Keratinocyte (primary cell): ENCODE measurements around the gene ANO7. TPM values are rescaled to one million over a fixed set of nuclear protein-coding genes. Genes with fewer than 3 reads are reported as not detected.

ENCODE experiments used
- DNase-seq: peaks from one replicate; pipeline ENCODE4 v3.0.0-alpha.2; 2011; ENCODE audit warnings: low read depth, missing footprints, low spot score
- FAIRE-seq: peaks from 2 replicates; lab custom pipeline; 2011; peaks lifted over from hg19 to GRCh38; lab: Jason Lieb, UNC
- H2AFZ ChIP-seq: 2 replicates; pipeline ENCODE4 v1.6.0; 2012; ENCODE audit warnings: low read length, control low read depth, inconsistent platforms; ENCODE audit not compliant: control insufficient read depth
- H3K27ac ChIP-seq: 2 replicates; pipeline ENCODE4 v1.5.1; 2011; ENCODE audit warnings: low read length; ENCODE audit not compliant: control insufficient read depth, insufficient read depth
- H3K27me3 ChIP-seq: 3 replicates; pipeline ENCODE4 v1.6.0; 2011; ENCODE audit warnings: low read length; ENCODE audit not compliant: control insufficient read depth, insufficient read depth; ENCODE audit errors: extremely low read depth
- H3K36me3 ChIP-seq, 2 experiments: 2 replicates in 1 of 2; 3 replicates in 1 of 2; pipeline ENCODE4 v1.5.1; 2011; ENCODE audit warnings: low read length in 2 of 2, mild to moderate bottlenecking in 1 of 2; ENCODE audit not compliant: control insufficient read depth in 2 of 2, insufficient read depth in 2 of 2; ENCODE audit errors: extremely low read depth in 1 of 2
- H3K4me1 ChIP-seq: 3 replicates; pipeline ENCODE4 v1.5.1; 2011; ENCODE audit warnings: low read length; ENCODE audit not compliant: control insufficient read depth, insufficient read depth; ENCODE audit errors: extremely low read depth
- H3K4me2 ChIP-seq: 3 replicates; pipeline ENCODE4 v1.6.0; 2011; ENCODE audit warnings: low read depth, low read length; ENCODE audit not compliant: control insufficient read depth, insufficient read depth; ENCODE audit errors: extremely low read depth
- H3K4me3 ChIP-seq, 3 experiments: fragments of 200-600 bp in 1 of 3; sonication (generic) in 1 of 3; 2 replicates in 2 of 3; 3 replicates in 1 of 3; pipeline ENCODE4 v1.5.1; 2011 to 2016; ENCODE audit warnings: low read length in 3 of 3, mild to moderate bottlenecking in 3 of 3, control low read depth in 2 of 3, inconsistent platforms in 1 of 3, low read depth in 1 of 3, mixed read lengths in 1 of 3, mixed run types in 1 of 3, moderate library complexity in 1 of 3; ENCODE audit not compliant: control insufficient read depth in 2 of 3, insufficient read depth in 2 of 3; ENCODE audit errors: extremely low read depth in 1 of 3
- H3K79me2 ChIP-seq: 2 replicates; pipeline ENCODE4 v1.6.0; 2012; ENCODE audit warnings: low read length; ENCODE audit not compliant: control insufficient read depth, insufficient read depth
- H3K9ac ChIP-seq: 3 replicates; pipeline ENCODE4 v1.6.0; 2011; ENCODE audit warnings: low read length; ENCODE audit not compliant: control insufficient read depth, insufficient read depth; ENCODE audit errors: extremely low read depth
- H3K9me1 ChIP-seq: 3 replicates; pipeline ENCODE4 v1.6.0; 2011; ENCODE audit warnings: low read length; ENCODE audit not compliant: control insufficient read depth, insufficient read depth; ENCODE audit errors: extremely low read depth
- H3K9me3 ChIP-seq: 2 replicates; pipeline ENCODE4 v1.5.1; 2012; ENCODE audit warnings: low read depth, low read length; ENCODE audit not compliant: control insufficient read depth
- H4K20me1 ChIP-seq: 3 replicates; pipeline ENCODE4 v1.6.0; 2011; ENCODE audit warnings: low read length; ENCODE audit not compliant: control insufficient read depth, insufficient read depth; ENCODE audit errors: extremely low read depth
- EZH2 ChIP-seq: IDR thresholded peaks from one replicate; pipeline ENCODE4 v1.6.1; 2012; ENCODE audit warnings: inconsistent platforms, mild to moderate bottlenecking, low read length, moderate library complexity
- dilution Hi-C: fragments of 300-500 bp; cut with MboI; formaldehyde crosslinking; loops from one replicate; pipeline ENCODE4 v1.7.0; 2020; ENCODE audit warnings: low sequenced_read_pairs; ENCODE audit not compliant: extremely low pct_ligation_motif_present
- polyA plus RNA-seq, 5 experiments: library from polyadenylated mRNA; depleted of rRNA in 3 of 5; stranded (reverse) in 3 of 5; stranded (forward) in 1 of 5; unstranded in 1 of 5; fragments of >200 nt; gene quantifications; 1 replicate in 1 of 5; 2 replicates in 3 of 5; 3 replicates in 1 of 5; pipeline versions ENCODE4 v1.2.1 to v1.2.3, GENCODE V29; 2011 to 2012; ENCODE audit warnings: missing spikeins in 2 of 5, low read depth in 1 of 5, low replicate concordance in 1 of 5
- TF ChIP-seq, protein P1 (sequence below), 3 experiments: IDR thresholded peaks in 1 of 3; conservative IDR thresholded peaks in 1 of 3; optimal IDR thresholded peaks in 1 of 3; 2 replicates in 2 of 3; 3 replicates in 1 of 3; pipeline versions ENCODE3 to v1.5.1; 2011; ENCODE audit warnings: low read length in 3 of 3, mild to moderate bottlenecking in 3 of 3, moderate library complexity in 2 of 3, control low read depth in 1 of 3, inconsistent platforms in 1 of 3; ENCODE audit not compliant: insufficient read depth in 2 of 3; ENCODE audit errors: extremely low read depth in 1 of 3

Gene ANO7
- polyA plus RNA-seq, 1 donor (not counting 4 experiments of a cell fraction or from before 2014, with no cell fraction given), result 0.14 TPM

DNA sequence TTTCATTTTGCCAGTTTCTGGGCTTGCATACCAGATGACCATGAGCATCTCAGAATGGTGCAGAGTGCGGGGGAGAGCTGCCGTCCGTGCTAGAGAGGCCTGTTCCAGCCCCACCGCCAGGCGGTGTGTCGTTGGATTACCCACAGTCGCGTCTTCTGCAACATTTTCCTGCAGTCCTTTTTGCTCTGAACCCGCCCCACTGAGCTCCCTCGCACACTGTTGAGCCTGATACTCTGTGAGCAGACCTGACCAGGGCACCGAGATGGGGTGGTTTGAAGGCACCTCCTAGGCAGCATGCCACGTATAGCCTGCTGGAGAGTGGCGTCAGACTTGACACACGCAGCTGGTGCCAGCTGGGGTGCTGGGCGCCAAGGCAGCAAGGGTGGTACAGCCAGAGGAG, 20.1 kb upstream of the ANO7 start:
- Histone ChIP-seq H3K4me1 (no peaks in the 10 kb centered on the region), H4K20me1 (peaks cover 3% of the 10 kb centered on the region), H3K36me3 (peaks cover 32 to 43% of the 10 kb centered on the region in 2 experiments), H3K9ac (no peak overlapping the region), H3K27me3 (no peaks in the 10 kb centered on the region), H3K4me3 (no peak overlapping the region), H3K27ac (no peak overlapping the region), H3K9me3 (peaks cover 2% of the 10 kb centered on the region), H3K79me2 (no peaks in the 10 kb centered on the region), H2AFZ (no peak overlapping the region), H3K4me2 (no peak overlapping the region), H3K9me1 (no peaks in the 10 kb centered on the region)
- dilution Hi-C loops, result no loop called here
- DNase-seq, result no peak
- no peak for FAIRE-seq
- TF ChIP-seq EZH2, result no peak
- TF ChIP-seq, protein P1, sequence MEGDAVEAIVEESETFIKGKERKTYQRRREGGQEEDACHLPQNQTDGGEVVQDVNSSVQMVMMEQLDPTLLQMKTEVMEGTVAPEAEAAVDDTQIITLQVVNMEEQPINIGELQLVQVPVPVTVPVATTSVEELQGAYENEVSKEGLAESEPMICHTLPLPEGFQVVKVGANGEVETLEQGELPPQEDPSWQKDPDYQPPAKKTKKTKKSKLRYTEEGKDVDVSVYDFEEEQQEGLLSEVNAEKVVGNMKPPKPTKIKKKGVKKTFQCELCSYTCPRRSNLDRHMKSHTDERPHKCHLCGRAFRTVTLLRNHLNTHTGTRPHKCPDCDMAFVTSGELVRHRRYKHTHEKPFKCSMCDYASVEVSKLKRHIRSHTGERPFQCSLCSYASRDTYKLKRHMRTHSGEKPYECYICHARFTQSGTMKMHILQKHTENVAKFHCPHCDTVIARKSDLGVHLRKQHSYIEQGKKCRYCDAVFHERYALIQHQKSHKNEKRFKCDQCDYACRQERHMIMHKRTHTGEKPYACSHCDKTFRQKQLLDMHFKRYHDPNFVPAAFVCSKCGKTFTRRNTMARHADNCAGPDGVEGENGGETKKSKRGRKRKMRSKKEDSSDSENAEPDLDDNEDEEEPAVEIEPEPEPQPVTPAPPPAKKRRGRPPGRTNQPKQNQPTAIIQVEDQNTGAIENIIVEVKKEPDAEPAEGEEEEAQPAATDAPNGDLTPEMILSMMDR (optimal IDR thresholded peaks at IDR 0.05 in 1 of 3, IDR thresholded peaks at IDR 0.05 in 1 of 3, conservative IDR thresholded peaks at IDR 0.05 in 1 of 3; ENCODE audit: extremely low read depth in 1 of 3, insufficient read depth in 2 of 3, low read length in 3 of 3), result no peak

DNA sequence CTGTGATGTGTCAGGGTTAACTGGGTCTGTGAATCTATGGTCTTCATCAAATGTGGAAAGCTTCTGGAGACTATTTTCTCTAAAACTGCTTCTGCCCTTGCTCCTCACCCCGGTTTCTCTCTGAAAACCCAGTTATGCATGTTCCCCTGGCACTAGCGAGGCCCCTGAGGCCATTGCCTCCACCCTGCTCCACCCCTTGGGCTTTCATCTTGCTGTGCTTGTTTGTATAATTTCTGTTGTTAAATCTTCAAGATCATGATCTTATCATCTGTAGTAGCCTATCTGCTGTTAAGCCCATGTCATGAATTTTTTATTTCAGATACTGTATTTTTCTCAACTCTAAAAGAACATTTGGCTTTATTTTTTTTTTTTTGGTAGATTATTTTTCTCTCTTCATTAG, 14.9 kb upstream of the ANO7 start:
- TF ChIP-seq, protein P1 (optimal IDR thresholded peaks at IDR 0.05 in 1 of 3, IDR thresholded peaks at IDR 0.05 in 1 of 3, conservative IDR thresholded peaks at IDR 0.05 in 1 of 3; ENCODE audit: extremely low read depth in 1 of 3, insufficient read depth in 2 of 3, low read length in 3 of 3), result no peak
- TF ChIP-seq EZH2, result no peak
- no peak overlapping the region for H3K4me3 ChIP-seq
- H3K4me2 ChIP-seq, result no peak overlapping the region
- no peaks in the 10 kb centered on the region for H3K27me3 ChIP-seq
- H4K20me1 ChIP-seq, result no peaks in the 10 kb centered on the region
- H3K4me1 ChIP-seq, result no peaks in the 10 kb centered on the region
- H3K79me2 ChIP-seq, result no peaks in the 10 kb centered on the region
- FAIRE-seq, result no peak
- no peak overlapping the region for H3K9ac ChIP-seq
- H3K27ac ChIP-seq, result no peak overlapping the region
- H2AFZ ChIP-seq, result no peak overlapping the region
- dilution Hi-C loops, result no loop called here
- peaks cover 16 to 20% of the 10 kb centered on the region in 2 experiments for H3K36me3 ChIP-seq
- no peaks in the 10 kb centered on the region for H3K9me1 ChIP-seq
- no peak for DNase-seq
- H3K9me3 ChIP-seq, result peaks cover 2% of the 10 kb centered on the region
